Upper lobe of right lung (tissue), 1 donor: Measurements from ENCODE around the gene NMT1. TPM values are rescaled to one million over a fixed set of nuclear protein-coding genes. Genes with fewer than 3 reads are reported as not detected.

Experiments
- ATAC-seq: fragments of 200-7000 bp; cut with Tn5 transposase; one replicate; pipeline ENCODE4 v1.9.1; 2020; ENCODE audit warnings: mild to moderate bottlenecking, moderate library complexity
- DNase-seq: peaks from one replicate; pipeline ENCODE4 v3.0.0-alpha.2; 2020
- H3K27ac ChIP-seq: fragments of 200-600 bp; one replicate; pipeline ENCODE4 v1.8.0; 2022
- H3K27me3 ChIP-seq: fragments of 200-600 bp; one replicate; pipeline ENCODE4 v1.8.0; 2022; ENCODE audit warnings: mild to moderate bottlenecking
- H3K36me3 ChIP-seq: fragments of 200-600 bp; one replicate; pipeline ENCODE4 v1.8.0; 2022
- H3K4me1 ChIP-seq: fragments of 200-600 bp; one replicate; pipeline ENCODE4 v1.8.0; 2022
- H3K4me3 ChIP-seq: fragments of 200-600 bp; one replicate; pipeline ENCODE4 v1.8.0; 2022; ENCODE audit warnings: mild to moderate bottlenecking
- H3K9me3 ChIP-seq: fragments of 200-600 bp; one replicate; pipeline ENCODE4 v1.8.0; 2022
- CTCF ChIP-seq: fragments of 200-600 bp; IDR thresholded peaks from one replicate; pipeline ENCODE4 v1.8.0; 2022; ENCODE audit warnings: antibody characterized with exemption
- intact Hi-C: fragments of 100-400 bp; cut with DNase I; formaldehyde crosslinking; loops from one replicate; pipeline ENCODE4 v1.11.0; 2022
- total RNA-seq: library from RNA; stranded (reverse); fragmentation: NEBNext Ultra II Directional; extraction: Animal tissue kit (Norgen Biotek cat#: 25700); gene quantifications from one replicate; pipeline ENCODE4 v1.2.1, GENCODE V29; 2021
- donor health status: DM: no; HTN: yes; CAD: no; lungs with severe emphysema.

The NMT1 gene
- total RNA-seq, 1 donor from 2014 or later = 107 TPM

GRCh38 chr17:45127207-45127547 is 66.1 kb downstream of the NMT1 start:
- Histone ChIP-seq H3K27me3 (no peaks in the 10 kb centered on the region), H3K4me1 (peaks cover 56% of the 10 kb centered on the region), H3K9me3 (no peaks in the 10 kb centered on the region), H3K4me3 (no peak overlapping the region), H3K36me3 (no peaks in the 10 kb centered on the region), H3K27ac (peak overlapping the region; percentile 60)
- ATAC-seq (no peak), DNase-seq (no peak)
- intact Hi-C loops = no loop called here
- TF ChIP-seq CTCF = no peak

GRCh38 chr17:45127548-45128300 is 66.6 kb downstream of the NMT1 start:
- DNase-seq = no peak
- peak; percentile 14 for ATAC-seq
- intact Hi-C loops = no loop called here
- no peak for TF ChIP-seq CTCF
- H3K9me3 ChIP-seq = no peaks in the 10 kb centered on the region
- no peak overlapping the region for H3K4me3 ChIP-seq
- H3K36me3 ChIP-seq = no peaks in the 10 kb centered on the region
- peak overlapping the region; percentile 78 for H3K27ac ChIP-seq
- no peaks in the 10 kb centered on the region for H3K27me3 ChIP-seq
- peaks cover 55% of the 10 kb centered on the region for H3K4me1 ChIP-seq

- ATAC-seq = no peak
- DNase-seq = no peak
- no peak for TF ChIP-seq CTCF
- no peaks in the 10 kb centered on the region for H3K36me3 ChIP-seq
- H3K4me1 ChIP-seq = peaks cover 49% of the 10 kb centered on the region
- intact Hi-C loops = no loop called here
- no peaks in the 10 kb centered on the region for H3K27me3 ChIP-seq
- H3K9me3 ChIP-seq = no peaks in the 10 kb centered on the region
- no peak overlapping the region for H3K4me3 ChIP-seq
- peak overlapping the region; percentile 78 for H3K27ac ChIP-seq
Observed at GRCh38 chr17:45128331-45128730, 67.2 kb downstream of the NMT1 start.

- TF ChIP-seq CTCF = no peak
- H3K27me3 ChIP-seq = no peaks in the 10 kb centered on the region
- H3K4me3 ChIP-seq = no peak overlapping the region
- intact Hi-C loops = no loop called here
- H3K9me3 ChIP-seq = no peaks in the 10 kb centered on the region
- H3K27ac ChIP-seq = peak overlapping the region; percentile 78
- H3K36me3 ChIP-seq = no peaks in the 10 kb centered on the region
- peaks cover 43% of the 10 kb centered on the region for H3K4me1 ChIP-seq
- ATAC-seq (no peak), DNase-seq (no peak)
Observed at GRCh38 chr17:45128989-45129388, 67.9 kb downstream of the NMT1 start.

GRCh38 chr17:45129426-45129939 is 68.4 kb downstream of the NMT1 start:
- no peak for ATAC-seq
- no peak overlapping the region for H3K4me3 ChIP-seq

More at GRCh38 chr17:45129426-45129939, 68.4 kb downstream of the NMT1 start:
- TF ChIP-seq CTCF = no peak
- Histone ChIP-seq H3K27me3 (no peaks in the 10 kb centered on the region), H3K4me1 (peaks cover 39% of the 10 kb centered on the region), H3K9me3 (no peaks in the 10 kb centered on the region), H3K27ac (peak overlapping the region; percentile 78), H3K36me3 (no peaks in the 10 kb centered on the region)
- no peak for DNase-seq
- intact Hi-C loops = no loop called here
